C4-2B (cell line): ENCODE measurements around the gene RNF113A.

Experiments used
- CTCF ChIP-seq: fragments of 450-650 bp; conservative IDR thresholded peaks from 2 replicates; pipeline ENCODE4 v1.5.1; 2017; ENCODE audit warnings: mild to moderate bottlenecking
- ZFX ChIP-seq: fragments of 450-650 bp; IDR thresholded peaks from 2 replicates; pipeline ENCODE4 v1.6.1; 2017

- TF ChIP-seq CTCF (no peak), ZFX (peak; percentile 91)
These were observed at the start of gene RNF113A, which contains the start of gene NDUFA1 for GRCh38 chrX:119871599-119872395.
